GM21360 (cell line): ENCODE results near the gene CREBL2.

ENCODE experiments used
- ATAC-seq: cut with Tn5 transposase; IDR thresholded peaks from one replicate; pipeline ENCODE4 v1.9.1; 2021; ENCODE audit warnings: mild to moderate bottlenecking, moderate library complexity; ENCODE audit not compliant: unreplicated experiment

Gene CREBL2

GRCh38 chr12:12671850-12672660 lies 60.4 kb downstream of the CREBL2 start:
- no peak for ATAC-seq

GRCh38 chr12:12673296-12673695 lies 61.6 kb downstream of the CREBL2 start:
- no peak for ATAC-seq

DNA sequence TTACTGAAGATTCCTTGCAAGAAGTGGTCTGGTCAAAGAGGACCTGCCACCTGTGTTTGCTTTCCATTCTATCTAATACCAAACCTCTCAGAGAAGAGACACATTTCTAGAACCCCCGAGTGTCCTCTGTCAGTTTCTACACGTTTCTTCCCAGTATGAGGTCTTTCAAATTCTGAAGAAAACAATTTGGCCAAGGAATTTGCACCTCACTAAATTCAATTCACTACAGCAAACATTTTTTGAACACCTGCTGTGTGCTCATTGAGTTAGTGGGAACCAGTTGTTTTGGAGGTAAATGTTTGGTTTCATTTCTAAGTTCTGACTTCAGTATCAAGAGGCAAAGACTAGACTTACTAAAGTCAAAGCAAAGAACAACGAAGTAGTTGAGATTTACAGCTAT lies 64.9 kb downstream of the CREBL2 start:
- ATAC-seq, result no peak

- ATAC-seq, result no peak
These were observed 69.5 kb downstream of the CREBL2 start for GRCh38 chr12:12681061-12681765.

DNA sequence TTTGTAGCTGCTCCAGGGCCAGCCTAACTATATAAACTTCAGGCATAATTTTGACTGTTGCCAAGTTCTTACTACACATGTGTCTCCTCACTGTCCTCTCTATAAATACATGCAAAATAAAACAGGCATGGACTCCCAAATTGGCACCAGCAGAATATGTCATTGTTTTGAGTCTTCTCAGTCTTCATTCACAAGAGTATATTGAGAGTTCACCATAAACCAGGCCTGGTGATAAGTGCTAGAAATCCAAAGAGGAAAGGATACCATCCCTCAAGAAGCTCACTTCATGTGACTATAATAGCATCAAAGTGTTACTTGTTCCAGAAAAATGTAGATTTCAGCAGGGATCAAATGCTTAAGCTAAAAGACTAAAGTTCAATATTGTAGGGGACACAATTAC lies 70.6 kb downstream of the CREBL2 start:
- no peak for ATAC-seq

DNA sequence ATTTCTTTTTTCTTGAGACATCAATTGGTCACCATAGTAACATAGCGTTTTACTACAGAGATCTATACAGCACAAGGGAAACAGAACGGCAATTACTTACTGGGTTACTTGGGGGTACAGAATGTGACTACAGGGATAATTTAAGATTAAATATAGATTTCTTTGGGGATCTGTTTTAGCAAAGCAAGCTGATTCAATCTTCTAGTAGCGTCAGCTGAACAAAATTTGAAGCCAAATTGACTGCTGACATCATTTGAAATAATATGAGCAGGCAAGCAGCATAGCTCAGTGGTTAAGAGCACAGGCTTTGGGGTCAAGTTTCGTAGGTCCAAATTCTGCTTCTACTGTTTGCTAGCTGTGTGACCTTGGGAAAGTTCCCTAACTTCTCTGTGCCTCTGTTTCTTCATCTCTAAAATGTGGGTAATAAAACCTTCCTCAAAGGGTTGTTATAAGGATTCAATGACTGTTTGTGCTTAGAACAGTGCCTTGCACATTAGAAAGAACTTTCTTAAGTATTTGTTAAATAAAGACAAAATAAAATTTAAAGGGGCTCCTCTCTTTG lies 71.5 kb downstream of the CREBL2 start:
- no peak for ATAC-seq

- ATAC-seq, result no peak
These were observed 72.0 kb downstream of the CREBL2 start for GRCh38 chr12:12683725-12684124.

DNA sequence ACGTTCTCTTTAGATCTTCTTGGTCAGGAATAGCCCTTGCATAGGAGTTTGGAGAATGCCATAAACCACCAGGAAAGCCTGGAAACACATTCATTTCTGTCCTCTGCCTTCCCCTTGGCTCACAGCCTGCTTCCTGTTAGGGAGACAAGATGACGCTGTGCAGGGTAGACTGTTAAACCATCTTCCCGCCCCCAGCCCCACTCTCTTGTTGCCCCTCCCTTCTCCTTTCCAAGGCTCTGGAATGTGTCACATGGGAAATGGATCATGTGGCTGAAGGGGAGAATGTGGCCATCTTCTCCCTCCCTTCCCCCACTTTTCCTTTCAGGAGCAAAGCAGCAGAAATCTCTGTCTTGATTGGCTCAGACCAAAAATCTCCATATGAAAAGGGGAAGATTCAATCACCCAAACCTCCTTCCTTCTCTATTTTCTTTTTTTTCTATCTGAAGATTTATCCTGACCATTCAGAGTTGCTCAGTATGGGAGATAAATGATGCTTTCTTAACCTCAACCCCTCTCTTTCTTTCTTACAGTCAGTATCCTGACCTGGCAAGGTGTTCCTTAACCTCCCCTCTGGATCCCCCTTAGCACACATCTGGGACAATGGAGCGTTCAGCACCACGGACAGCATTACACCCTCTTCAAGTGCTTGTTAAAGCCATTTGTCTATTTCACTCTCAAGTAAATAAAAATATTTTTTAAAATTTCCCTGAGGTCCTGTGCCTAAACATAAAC lies 72.9 kb downstream of the CREBL2 start:
- no peak for ATAC-seq

- no peak for ATAC-seq
These were observed 73.6 kb downstream of the CREBL2 start for GRCh38 chr12:12685305-12685704.

- ATAC-seq, result no peak
These were observed 74.8 kb downstream of the CREBL2 start for GRCh38 chr12:12686472-12686871.

- no peak for ATAC-seq
These were observed 75.2 kb downstream of the CREBL2 start for GRCh38 chr12:12686925-12687324.

DNA sequence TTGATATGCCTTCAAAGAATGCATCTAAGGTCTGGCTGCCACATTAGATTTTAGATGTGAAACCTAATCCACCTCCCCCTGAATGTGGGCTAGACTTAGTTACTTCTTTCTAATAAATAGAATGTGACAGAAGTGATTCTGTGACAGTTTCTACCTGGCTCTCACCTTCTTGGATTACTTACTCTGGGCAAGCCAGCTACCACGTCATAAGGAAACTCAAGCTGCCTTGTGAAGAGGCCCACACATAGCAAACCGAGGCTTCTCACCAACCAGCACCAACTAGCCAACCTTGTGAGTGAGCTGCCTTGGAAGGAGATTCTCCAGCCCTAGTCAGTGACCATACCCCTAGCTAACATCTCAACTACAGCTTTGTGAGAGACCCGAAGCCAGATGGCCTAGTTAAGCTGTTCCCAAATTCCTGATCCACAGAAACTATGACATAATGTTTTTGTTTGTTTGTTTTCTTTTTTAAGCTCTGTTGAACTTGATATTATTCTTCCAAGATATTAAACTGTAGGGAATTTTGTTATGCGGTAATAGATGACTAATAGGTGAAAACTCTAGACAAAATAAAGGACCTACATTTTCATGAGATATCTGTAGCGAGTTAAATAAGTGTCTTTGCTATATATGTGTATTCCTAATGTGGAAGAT lies 78.1 kb downstream of the CREBL2 start:
- ATAC-seq, result no peak

- no peak for ATAC-seq
These were observed 79.9 kb downstream of the CREBL2 start for GRCh38 chr12:12691549-12691948.

GRCh38 chr12:12693111-12693671 lies 81.5 kb downstream of the CREBL2 start:
- ATAC-seq, result no peak
